ENCODE results near the gene TRIP12.

- TF ChIP-seq EZH2 (IDR thresholded peaks at IDR 0.05; ENCODE audit: low read depth, unreplicated experiment) (no peak), CTCF (conservative IDR thresholded peaks at IDR 0.05; ENCODE audit: low read depth in 2 of 2) (no peak), CREB1 (CRISPR knock-in tag; IDR thresholded peaks at IDR 0.05; ENCODE audit: low read depth) (no peak), POLR2AphosphoS5 (IDR thresholded peaks at IDR 0.05; ENCODE audit: low read depth) (no peak), ETS1 (IDR thresholded peaks at IDR 0.05) (no peak), JUNB (IDR thresholded peaks at IDR 0.05; ENCODE audit: unreplicated experiment) (no peak), NANOG (IDR thresholded peaks at IDR 0.05; ENCODE audit: borderline replicate concordance) (no peak)
These were observed 25.7 kb upstream of the TRIP12 start for GRCh38 chr2:229947544-229947943.

Data from GM23338 (cell line).